C4-2B (cell line): ENCODE results near the gene ELN.

Experiments used
- ZFX ChIP-seq: fragments of 450-650 bp; IDR thresholded peaks from 2 replicates; pipeline ENCODE4 v1.6.1; 2017
- TF ChIP-seq, protein P1 (sequence below): fragments of 450-650 bp; conservative IDR thresholded peaks from 2 replicates; pipeline ENCODE4 v1.5.1; 2017; ENCODE audit warnings: mild to moderate bottlenecking

DNA sequence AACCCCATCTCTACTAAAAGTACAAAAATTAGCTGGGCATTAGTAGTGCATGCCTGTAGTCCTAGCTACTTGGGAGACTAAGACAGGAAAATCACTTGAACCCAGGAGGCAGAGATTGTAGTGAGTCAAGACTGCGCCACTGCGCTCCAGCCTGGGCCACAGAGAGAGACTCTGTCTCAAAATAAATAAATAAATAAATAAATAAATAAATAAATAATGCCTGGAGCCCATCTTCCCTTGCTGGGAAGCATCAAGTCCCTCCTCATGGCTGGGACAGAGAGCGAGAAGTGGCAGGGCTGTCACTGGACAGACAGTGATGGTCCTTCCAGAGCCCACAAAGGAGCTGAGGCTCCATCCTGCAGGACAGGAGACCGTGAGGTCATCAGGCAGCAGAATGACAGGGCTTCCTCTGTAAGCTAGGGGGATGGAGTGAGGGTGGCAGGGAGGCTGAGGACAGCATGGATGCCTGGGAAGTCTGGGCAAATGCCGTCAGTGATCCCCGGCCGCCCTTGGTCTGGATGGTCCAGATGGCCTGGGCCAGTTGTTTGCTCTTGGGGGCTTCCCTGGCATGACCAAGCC, 36.4 kb upstream of the ELN start:
- TF ChIP-seq, protein P1, sequence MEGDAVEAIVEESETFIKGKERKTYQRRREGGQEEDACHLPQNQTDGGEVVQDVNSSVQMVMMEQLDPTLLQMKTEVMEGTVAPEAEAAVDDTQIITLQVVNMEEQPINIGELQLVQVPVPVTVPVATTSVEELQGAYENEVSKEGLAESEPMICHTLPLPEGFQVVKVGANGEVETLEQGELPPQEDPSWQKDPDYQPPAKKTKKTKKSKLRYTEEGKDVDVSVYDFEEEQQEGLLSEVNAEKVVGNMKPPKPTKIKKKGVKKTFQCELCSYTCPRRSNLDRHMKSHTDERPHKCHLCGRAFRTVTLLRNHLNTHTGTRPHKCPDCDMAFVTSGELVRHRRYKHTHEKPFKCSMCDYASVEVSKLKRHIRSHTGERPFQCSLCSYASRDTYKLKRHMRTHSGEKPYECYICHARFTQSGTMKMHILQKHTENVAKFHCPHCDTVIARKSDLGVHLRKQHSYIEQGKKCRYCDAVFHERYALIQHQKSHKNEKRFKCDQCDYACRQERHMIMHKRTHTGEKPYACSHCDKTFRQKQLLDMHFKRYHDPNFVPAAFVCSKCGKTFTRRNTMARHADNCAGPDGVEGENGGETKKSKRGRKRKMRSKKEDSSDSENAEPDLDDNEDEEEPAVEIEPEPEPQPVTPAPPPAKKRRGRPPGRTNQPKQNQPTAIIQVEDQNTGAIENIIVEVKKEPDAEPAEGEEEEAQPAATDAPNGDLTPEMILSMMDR = no peak
- TF ChIP-seq ZFX = no peak
